BE2C (cell line): ENCODE results near the gene ACSBG1.
"Not testable (repeated sequence)": the region's sequence is repeated elsewhere in the genome, so short reads cannot be mapped to it uniquely, and the experiment has no call there.

Source experiments
- DNase-seq: peaks from one replicate; pipeline ENCODE4 v3.0.0-alpha.2; 2020
- H3K27me3 ChIP-seq: fragments of 250-450 bp; sonication (Bioruptor Pico); 2 replicates; pipeline ENCODE4 v1.5.1; 2020; ENCODE audit warnings: mild to moderate bottlenecking
- H3K36me3 ChIP-seq: fragments of 250-450 bp; sonication (Bioruptor Pico); 2 replicates; pipeline ENCODE4 v1.5.1; 2020; ENCODE audit warnings: mild to moderate bottlenecking
- H3K4me1 ChIP-seq: fragments of 250-450 bp; sonication (Bioruptor Pico); 2 replicates; pipeline ENCODE4 v1.5.1; 2020
- H3K4me3 ChIP-seq: 2 replicates; pipeline ENCODE4 v1.5.1; 2011; ENCODE audit warnings: low read depth, low read length
- H3K9me3 ChIP-seq: fragments of 250-450 bp; sonication (Bioruptor Pico); 2 replicates; pipeline ENCODE4 v1.5.1; 2020
- TF ChIP-seq, protein P1 (sequence below): IDR thresholded peaks from 2 replicates; pipeline ENCODE4 v1.5.1; 2012; ENCODE audit warnings: mild to moderate bottlenecking, low read depth, low read length

The ACSBG1 gene

GRCh38 chr15:78162038-78162437 lies 72.3 kb downstream of the ACSBG1 start:
- TF ChIP-seq, protein P1, sequence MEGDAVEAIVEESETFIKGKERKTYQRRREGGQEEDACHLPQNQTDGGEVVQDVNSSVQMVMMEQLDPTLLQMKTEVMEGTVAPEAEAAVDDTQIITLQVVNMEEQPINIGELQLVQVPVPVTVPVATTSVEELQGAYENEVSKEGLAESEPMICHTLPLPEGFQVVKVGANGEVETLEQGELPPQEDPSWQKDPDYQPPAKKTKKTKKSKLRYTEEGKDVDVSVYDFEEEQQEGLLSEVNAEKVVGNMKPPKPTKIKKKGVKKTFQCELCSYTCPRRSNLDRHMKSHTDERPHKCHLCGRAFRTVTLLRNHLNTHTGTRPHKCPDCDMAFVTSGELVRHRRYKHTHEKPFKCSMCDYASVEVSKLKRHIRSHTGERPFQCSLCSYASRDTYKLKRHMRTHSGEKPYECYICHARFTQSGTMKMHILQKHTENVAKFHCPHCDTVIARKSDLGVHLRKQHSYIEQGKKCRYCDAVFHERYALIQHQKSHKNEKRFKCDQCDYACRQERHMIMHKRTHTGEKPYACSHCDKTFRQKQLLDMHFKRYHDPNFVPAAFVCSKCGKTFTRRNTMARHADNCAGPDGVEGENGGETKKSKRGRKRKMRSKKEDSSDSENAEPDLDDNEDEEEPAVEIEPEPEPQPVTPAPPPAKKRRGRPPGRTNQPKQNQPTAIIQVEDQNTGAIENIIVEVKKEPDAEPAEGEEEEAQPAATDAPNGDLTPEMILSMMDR = no peak
- Histone ChIP-seq H3K9me3 (no peaks in the 10 kb centered on the region), H3K27me3 (no peaks in the 10 kb centered on the region), H3K36me3 (peaks cover 49% of the 10 kb centered on the region), H3K4me1 (no peaks in the 10 kb centered on the region), H3K4me3 (no peak overlapping the region)
- no peak for DNase-seq

DNA sequence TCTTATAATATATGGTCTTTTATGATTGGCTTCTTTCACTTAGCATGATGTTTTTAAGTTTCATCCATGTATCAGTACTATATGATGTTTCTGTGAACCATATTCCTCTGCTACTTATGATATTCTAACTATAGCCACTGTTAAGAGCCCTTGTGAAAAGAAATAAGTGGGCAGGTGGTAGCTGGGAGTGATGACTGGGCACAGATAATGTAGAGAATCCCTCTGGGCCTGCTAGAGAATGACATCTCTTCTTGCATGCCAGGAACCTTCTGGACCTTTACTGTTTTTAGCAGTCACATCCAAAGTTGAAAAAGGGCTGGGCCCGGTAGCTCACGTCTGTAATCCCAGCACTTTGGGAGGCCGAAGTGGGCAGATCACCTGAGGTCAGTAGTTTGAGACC lies 75.0 kb downstream of the ACSBG1 start:
- no peak overlapping the region for H3K4me3 ChIP-seq
- H3K9me3 ChIP-seq = no peaks in the 10 kb centered on the region
- DNase-seq = no peak
- TF ChIP-seq, protein P1 = no peak
- H3K36me3 ChIP-seq = peaks cover 36% of the 10 kb centered on the region
- no peaks in the 10 kb centered on the region for H3K27me3 ChIP-seq
- no peaks in the 10 kb centered on the region for H3K4me1 ChIP-seq

DNA sequence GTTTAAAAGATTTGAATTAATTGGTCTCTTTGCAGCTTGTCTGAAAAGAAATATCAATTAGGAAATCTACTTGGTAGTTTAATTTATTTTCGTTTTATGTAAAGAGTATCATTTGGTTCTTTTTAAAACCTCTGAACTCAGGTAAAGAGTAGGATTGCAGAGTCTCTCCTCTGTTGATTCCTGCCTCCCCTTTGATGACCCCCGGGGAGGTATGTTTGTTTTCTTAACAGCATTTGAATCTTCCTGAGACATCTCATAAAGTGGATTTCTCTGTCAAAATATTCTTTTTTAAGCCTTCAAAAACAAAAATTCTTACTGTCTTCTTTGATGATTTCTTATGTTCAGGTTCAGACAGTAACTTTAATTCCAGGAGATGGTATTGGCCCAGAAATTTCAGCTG lies 77.2 kb downstream of the ACSBG1 start:
- DNase-seq = no peak
- peaks cover 28% of the 10 kb centered on the region for H3K36me3 ChIP-seq
- TF ChIP-seq, protein P1 = no peak
- H3K4me3 ChIP-seq = no peak overlapping the region
- H3K27me3 ChIP-seq = no peaks in the 10 kb centered on the region
- no peaks in the 10 kb centered on the region for H3K9me3 ChIP-seq
- H3K4me1 ChIP-seq = no peaks in the 10 kb centered on the region

DNA sequence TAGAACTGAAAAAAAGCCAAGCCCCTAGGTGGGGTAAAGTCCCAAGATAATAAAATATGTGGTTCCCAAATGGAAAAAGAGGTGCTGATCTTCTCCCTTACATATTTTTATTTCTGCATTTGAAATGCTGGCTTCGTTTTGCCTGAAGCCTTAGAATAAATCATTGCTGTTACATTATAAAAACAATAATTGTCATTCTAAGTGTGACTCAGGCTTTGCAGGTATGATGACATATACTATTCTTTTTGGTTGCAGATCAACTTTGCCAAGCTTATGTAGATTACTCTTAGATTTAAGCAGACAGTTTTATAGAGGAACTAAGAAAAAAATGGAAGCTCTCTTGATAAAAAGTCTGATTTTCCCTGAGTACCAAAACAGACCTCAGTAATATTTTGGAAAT lies 77.7 kb downstream of the ACSBG1 start:
- Histone ChIP-seq H3K27me3 (no peaks in the 10 kb centered on the region), H3K9me3 (no peaks in the 10 kb centered on the region), H3K36me3 (peaks cover 23% of the 10 kb centered on the region), H3K4me3 (no peak overlapping the region), H3K4me1 (no peaks in the 10 kb centered on the region)
- TF ChIP-seq, protein P1 = no peak
- no peak for DNase-seq

DNA sequence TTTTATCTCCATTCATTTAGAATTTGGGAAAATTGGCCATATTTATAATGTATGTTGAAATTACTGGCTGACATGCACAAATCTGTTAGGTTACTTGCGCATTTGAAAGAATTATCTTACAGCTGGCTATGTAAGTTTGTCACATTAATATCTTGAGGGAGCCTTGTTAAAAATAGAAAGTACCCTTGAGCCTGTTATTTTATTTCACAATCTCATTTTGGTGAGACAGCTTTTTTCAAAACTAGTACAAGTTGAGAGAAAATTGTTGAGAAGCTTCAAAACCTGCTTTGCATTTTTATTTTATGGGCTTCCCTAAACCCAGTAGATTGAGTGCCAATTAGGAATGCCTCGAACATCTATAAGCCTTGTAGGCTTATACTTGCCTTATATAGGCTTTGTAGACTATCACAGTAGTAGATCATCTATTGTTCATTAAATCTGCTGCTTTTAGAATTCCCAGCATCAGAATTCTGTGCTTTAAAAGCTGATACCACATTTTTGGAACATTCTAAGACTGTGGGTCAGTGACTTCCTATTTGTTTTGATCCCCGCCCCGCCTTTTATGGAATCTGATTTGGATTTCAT lies 78.9 kb downstream of the ACSBG1 start:
- no peaks in the 10 kb centered on the region for H3K27me3 ChIP-seq
- TF ChIP-seq, protein P1 = no peak
- no peak for DNase-seq
- no peaks in the 10 kb centered on the region for H3K4me1 ChIP-seq
- H3K4me3 ChIP-seq = no peak overlapping the region
- H3K36me3 ChIP-seq = peaks cover 11% of the 10 kb centered on the region
- H3K9me3 ChIP-seq = no peaks in the 10 kb centered on the region

DNA sequence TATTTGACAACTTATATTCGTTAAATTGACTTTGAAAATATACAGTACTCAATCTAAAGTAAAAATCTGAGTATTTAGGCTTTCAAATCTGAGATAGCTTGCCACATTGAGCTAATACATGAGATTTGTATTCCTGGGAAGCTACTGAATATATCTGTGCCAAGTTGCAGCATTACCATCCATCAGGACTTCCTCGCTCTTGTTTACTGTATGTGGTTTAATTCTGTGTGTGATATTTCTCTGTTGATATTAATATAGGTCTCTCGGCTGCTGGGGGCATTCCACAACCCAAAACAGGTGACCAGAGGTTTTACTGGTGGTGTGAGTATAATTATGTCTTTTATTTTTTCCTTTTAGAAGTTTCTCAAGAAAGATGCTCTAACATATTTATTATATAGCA lies 79.4 kb downstream of the ACSBG1 start:
- Histone ChIP-seq H3K4me3 (no peak overlapping the region), H3K4me1 (no peaks in the 10 kb centered on the region), H3K36me3 (peaks cover 8% of the 10 kb centered on the region), H3K27me3 (no peaks in the 10 kb centered on the region), H3K9me3 (no peaks in the 10 kb centered on the region)
- TF ChIP-seq, protein P1 = no peak
- no peak for DNase-seq

DNA sequence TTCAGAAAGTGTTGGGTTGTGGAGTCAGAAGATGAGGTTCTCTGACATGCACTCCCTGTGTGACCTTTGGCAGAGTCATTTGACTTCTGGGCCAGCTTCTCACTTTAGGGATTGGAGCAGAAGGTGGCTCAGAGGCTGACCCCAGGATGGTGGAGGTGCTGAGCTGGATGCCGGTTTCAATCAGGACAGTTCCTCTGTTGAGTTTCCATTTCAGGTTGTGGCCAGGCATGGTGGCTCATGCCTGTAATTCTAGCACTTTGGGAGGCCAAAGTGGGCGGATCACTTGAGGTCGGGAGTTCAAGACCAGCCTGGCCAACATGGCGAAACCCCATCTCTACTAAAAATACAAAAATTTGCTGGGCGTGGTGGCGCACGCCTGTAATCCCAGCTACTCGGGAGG lies 83.3 kb downstream of the ACSBG1 start:
- DNase-seq, H3K4me1 ChIP-seq, H3K4me3 ChIP-seq, H3K36me3 ChIP-seq, H3K9me3 ChIP-seq, H3K27me3 ChIP-seq: not testable (repeated sequence)
